SU-DHL-6 (cell line): ENCODE data around the gene PPP1R7.

Experiments used
- EZH2phosphoT487 ChIP-seq: fragments of 200-600 bp; sonication (generic), shearing (Covaris generic); conservative IDR thresholded peaks from 2 replicates; pipeline ENCODE4 v1.6.1; 2018; ENCODE audit warnings: mild to moderate bottlenecking, antibody characterized with exemption, low read length, moderate library complexity, mixed read lengths
- TF ChIP-seq, protein P1 (sequence below): fragments of 200-600 bp; sonication (generic); IDR thresholded peaks from one replicate; pipeline ENCODE4 v1.5.1; 2017; ENCODE audit warnings: antibody characterized with exemption, mild to moderate bottlenecking, low read length, moderate library complexity; ENCODE audit not compliant: insufficient read depth, poor library complexity, severe bottlenecking

DNA sequence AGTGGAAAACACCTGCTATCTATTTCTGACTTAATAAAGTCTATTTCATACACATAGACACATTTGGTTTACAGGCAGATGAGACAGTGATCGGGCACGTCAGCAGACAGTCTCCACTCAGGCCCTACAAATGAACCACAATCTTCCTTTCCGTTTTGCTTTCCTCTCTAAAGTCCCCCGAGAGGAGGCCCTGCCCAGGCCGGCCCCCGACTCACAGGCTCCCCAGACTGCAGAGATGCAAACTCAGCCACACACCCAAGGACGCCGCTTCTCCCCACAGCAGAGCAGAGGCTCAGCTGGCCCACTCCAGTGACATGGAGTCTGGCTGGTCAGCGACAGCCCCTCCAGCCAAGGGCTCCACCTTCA is 38.8 kb upstream of the PPP1R7 start:
- TF ChIP-seq, protein P1, sequence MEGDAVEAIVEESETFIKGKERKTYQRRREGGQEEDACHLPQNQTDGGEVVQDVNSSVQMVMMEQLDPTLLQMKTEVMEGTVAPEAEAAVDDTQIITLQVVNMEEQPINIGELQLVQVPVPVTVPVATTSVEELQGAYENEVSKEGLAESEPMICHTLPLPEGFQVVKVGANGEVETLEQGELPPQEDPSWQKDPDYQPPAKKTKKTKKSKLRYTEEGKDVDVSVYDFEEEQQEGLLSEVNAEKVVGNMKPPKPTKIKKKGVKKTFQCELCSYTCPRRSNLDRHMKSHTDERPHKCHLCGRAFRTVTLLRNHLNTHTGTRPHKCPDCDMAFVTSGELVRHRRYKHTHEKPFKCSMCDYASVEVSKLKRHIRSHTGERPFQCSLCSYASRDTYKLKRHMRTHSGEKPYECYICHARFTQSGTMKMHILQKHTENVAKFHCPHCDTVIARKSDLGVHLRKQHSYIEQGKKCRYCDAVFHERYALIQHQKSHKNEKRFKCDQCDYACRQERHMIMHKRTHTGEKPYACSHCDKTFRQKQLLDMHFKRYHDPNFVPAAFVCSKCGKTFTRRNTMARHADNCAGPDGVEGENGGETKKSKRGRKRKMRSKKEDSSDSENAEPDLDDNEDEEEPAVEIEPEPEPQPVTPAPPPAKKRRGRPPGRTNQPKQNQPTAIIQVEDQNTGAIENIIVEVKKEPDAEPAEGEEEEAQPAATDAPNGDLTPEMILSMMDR, result no peak
- no peak for TF ChIP-seq EZH2phosphoT487
